Measurements from ENCODE around the gene ZNF260.

Gene ZNF260

DNA sequence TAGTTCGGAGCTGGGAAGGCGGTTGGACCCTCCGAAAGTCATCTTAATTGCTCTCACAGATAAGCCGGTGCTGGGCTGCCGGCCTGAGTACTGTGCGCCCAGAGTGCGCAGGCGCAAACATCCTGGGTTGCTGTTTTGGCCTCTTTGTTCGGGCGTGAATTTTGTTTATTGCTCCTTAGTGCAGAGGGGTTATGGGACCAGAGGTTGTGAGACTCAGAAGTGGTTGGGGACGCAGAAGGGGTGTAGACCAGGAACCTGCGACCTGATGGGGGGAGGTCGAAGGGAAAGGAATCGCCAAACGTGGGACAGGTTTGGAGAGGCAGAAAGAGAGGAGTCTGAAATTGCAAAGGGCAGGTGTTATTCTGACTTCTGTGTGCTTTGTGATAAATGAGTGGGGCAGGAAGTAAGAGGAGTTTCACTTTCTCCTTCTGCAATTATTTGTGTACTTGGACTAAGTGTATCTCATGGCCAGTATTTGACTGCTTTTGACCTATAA is 38.1 kb downstream of the ZNF260 start:
- peak in 1 of 2 donors; percentile 47 for DNase-seq (ENCODE audit: low read depth in 2 of 2)

DNA sequence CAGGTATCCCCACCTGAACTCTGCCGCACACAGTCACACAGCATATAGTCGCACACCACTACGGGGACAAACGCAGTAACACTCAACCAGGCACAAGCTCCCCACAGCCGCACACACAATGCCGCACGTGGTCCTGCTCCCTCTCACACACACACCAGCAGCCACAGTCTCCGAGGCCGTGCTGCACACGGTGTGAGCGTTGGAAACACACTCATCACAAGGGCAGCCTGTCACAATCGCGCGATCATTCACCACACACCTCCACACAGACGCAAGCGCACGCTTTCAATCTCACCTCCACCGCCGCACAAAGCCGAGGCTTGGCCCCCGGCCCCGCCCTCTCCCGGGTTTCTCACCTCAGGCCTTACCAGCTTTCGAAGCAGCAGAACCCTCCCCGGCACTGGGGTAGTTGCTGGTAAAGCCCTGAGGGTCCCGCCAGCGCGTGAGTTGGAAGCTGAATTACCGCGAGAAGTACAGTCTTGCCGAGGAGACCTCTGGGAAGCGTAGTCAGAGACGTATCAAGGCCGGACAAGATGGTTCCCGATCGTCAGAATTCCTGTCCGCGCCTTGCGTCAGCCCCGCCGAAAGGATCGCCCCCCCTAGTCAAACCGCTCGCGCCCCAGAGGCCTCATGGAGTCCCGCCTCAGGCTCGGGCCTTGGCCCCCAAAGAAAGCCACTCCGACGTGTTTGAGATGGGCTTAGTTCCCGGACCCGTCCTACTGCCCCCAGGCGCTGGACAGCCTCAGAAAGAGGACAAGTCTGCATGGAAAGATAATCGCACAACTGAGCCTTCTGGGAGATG is 38.8 kb downstream of the ZNF260 start, which contains the start of gene ZNF566:
TSS of gene ZNF566 (minus strand) at position 444 of the 802 bp plus-strand sequence. CDS start 13,004 bp downstream, outside the sequence.
- DNase-seq (ENCODE audit: low read depth in 2 of 2), result peak; percentile 88 to 94

DNA sequence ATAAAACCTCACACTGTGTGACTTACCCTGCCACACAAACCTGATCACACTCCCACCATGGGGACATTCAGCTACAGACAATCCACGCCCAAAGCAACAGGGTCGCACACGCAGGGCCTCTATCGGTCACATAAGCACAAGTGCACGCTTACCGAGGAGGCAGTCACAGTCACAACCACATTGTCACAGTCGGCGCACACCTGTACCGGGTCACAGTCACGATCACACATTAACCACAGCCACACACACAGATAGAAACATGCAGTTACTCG is 39.3 kb downstream of the ZNF260 start:
- peak in 1 of 2 donors; percentile 25 for DNase-seq (ENCODE audit: low read depth in 2 of 2)

DNA sequence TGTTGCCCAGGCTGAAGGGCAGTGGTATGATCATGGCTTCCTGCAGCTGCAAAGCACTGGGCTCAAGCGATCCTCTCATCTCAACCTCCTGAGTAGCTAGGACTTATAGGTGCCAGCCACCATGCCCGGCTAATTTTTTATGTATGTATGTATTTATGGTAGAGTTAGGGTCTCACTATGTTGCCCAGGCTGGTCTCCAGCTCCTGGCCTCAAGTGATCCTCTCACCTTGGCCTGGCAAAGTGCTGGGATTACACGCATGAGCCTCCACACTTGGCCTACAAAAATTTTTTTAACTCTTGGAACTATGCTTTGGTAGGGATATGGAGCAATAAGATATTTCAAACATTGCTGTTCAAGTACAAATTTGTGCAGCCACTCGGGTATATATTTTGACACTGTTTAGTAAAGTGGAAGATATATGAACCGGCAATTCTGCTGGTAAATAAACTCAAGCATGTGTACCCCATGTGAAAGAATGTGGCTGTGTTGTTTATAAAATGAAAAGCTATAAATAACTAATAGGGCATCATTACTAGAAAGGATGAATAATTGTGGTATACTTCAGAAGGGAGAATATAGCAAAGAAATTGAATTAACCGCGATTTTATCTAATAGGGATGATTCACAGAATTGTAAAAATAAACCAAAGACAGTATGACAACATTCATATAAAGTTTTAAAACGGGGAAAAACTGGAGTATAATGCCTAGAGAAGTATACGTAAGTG is 39.8 kb downstream of the ZNF260 start:
- no peak for DNase-seq (ENCODE audit: low read depth in 2 of 2)

DNA sequence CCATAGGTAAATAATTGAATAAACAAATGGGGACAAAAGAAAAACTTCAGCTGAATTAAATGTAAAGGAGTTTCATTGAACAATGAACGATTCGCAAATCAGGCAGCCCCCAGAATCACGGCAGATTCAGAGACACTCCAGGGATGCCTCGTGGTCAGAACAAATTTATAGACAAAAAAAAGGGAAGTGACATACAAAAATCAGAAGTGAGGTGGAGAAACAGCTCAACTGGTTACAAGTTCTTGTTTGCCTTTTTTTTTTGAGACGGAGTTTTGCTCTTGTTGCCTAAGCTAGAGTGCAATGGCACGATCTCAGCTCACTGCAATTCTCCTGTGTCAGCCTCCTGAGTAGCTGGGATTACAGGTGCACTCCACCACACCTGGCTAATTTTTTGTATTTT is 44.4 kb downstream of the ZNF260 start:
- DNase-seq (ENCODE audit: low read depth in 2 of 2), result no peak

DNA sequence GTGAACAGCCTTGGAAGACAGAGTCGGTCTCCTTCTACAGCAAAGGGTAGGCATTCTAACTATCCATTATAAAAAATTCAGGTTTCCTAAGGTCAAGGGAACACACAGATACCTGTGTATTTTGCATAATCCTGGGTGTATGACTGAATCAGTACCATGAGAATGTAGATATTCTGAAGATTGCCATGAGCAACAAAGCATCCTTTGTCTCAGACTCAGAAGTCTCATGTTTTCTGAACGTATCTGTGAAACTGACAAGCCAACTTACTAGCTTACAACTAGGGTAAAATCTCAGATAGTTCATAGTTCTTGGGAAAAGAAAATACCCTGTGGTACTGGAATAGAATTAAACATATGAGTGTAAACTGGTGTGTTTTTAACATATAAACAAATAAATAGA is 45.2 kb downstream of the ZNF260 start:
- no peak for DNase-seq (ENCODE audit: low read depth in 2 of 2)
